CD4-positive, alpha-beta T cell (primary cell): Measurements from ENCODE around the gene KIF26B. TPM values are rescaled to one million over a fixed set of nuclear protein-coding genes. Genes with fewer than 3 reads are reported as not detected.

ENCODE experiments used
- ATAC-seq: fragments of 200-7000 bp; cut with Tn5 transposase; one replicate; pipeline ENCODE4 v1.10.0; 2022; ENCODE audit warnings: mild to moderate bottlenecking; ENCODE audit not compliant: poor library complexity
- CTCF ChIA-PET: fragments of 350-600 bp; sonication (Branson Sonifier 250); formaldehyde crosslinking; loops from one replicate; lab custom pipeline; 2021; ENCODE audit warnings: antibody characterized with exemption, inconsistent platforms; lab: Charles Lee
- POLR2A ChIA-PET: fragments of 350-600 bp; sonication (Branson Sonifier 250); formaldehyde crosslinking; loops from one replicate; lab custom pipeline; 2021; ENCODE audit warnings: antibody characterized with exemption, inconsistent platforms; lab: Charles Lee
- DNase-seq, 14 experiments: peaks; one replicate each; pipeline ENCODE4 v3.0.0-alpha.2; 2013 to 2020; ENCODE audit warnings: mixed read lengths in 2 of 14
- H3K27ac ChIP-seq, 2 donors: one replicate each; pipeline versions ENCODE4 v1.5.1 to v1.7.0; 2013; ENCODE audit warnings: low read length in 2 of 2, low read depth in 1 of 2, mild to moderate bottlenecking in 1 of 2
- H3K27me3 ChIP-seq, 2 experiments: 1 replicate in 1 of 2; 2 replicates in 1 of 2; pipeline versions ENCODE4 v1.6.1 to v1.7.0; 2013; ENCODE audit warnings: low read length in 2 of 2, control low read depth in 1 of 2, mild to moderate bottlenecking in 1 of 2, moderate library complexity in 1 of 2; ENCODE audit not compliant: insufficient read depth in 2 of 2, control insufficient read depth in 1 of 2
- H3K36me3 ChIP-seq: one replicate; pipeline ENCODE4 v1.6.1; 2013; ENCODE audit warnings: low read length, control low read depth; ENCODE audit not compliant: insufficient read depth
- H3K4me1 ChIP-seq: one replicate; pipeline ENCODE4 v1.6.1; 2013; ENCODE audit warnings: low read length, control low read depth; ENCODE audit not compliant: insufficient read depth
- H3K4me3 ChIP-seq: one replicate; pipeline ENCODE4 v1.5.1; 2013; ENCODE audit warnings: mild to moderate bottlenecking, low read length, moderate library complexity
- H3K9me3 ChIP-seq, 2 experiments: 1 replicate in 1 of 2; 2 replicates in 1 of 2; pipeline versions ENCODE4 v1.6.1 to v1.7.0; 2013; ENCODE audit warnings: low read length in 2 of 2, mild to moderate bottlenecking in 2 of 2, control low read depth in 1 of 2, moderate library complexity in 1 of 2; ENCODE audit not compliant: control insufficient read depth in 1 of 2, insufficient read depth in 1 of 2
- H3K27ac Mint-ChIP-seq: one replicate; pipeline ENCODE4 v1.8.0; 2020; ENCODE audit warnings: mixed read lengths
- H3K27me3 Mint-ChIP-seq: one replicate; pipeline ENCODE4 v1.8.0; 2021; ENCODE audit warnings: mixed read lengths
- H3K36me3 Mint-ChIP-seq: one replicate; pipeline ENCODE4 v1.8.0; 2021; ENCODE audit warnings: low read depth, mixed read lengths
- H3K4me1 Mint-ChIP-seq: one replicate; pipeline ENCODE4 v1.8.0; 2021; ENCODE audit warnings: low read depth, mixed read lengths
- H3K4me3 Mint-ChIP-seq: one replicate; pipeline ENCODE4 v1.8.0; 2020; ENCODE audit warnings: mild to moderate bottlenecking, mixed read lengths
- H3K9me3 Mint-ChIP-seq: one replicate; pipeline ENCODE4 v1.8.0; 2020; ENCODE audit warnings: mixed read lengths
- intact Hi-C, 2 experiments: fragments of 100-400 bp; cut with DNase I in 1 of 2; cut with micrococcal nuclease in 1 of 2; formaldehyde crosslinking; loops; one replicate each; pipeline versions ENCODE4 v1.15.1 to v1.9.0; 2023 to 2025; cut with DNase I, micrococcal nuclease
- total RNA-seq, 174 experiments: library from RNA in 2 of 174; stranded (reverse) in 2 of 174; gene quantifications; one replicate each; pipeline ENCODE4 v1.2.3 and lab custom pipeline; 2021 to 2026
- TF ChIP-seq, protein P1 (sequence below): fragments of 200-600 bp; IDR thresholded peaks from one replicate; pipeline ENCODE4 v1.8.0; 2022; ENCODE audit warnings: antibody characterized with exemption, mild to moderate bottlenecking

KIF26B gene
- total RNA-seq, 2 experiments from 2014 or later = 0.03 TPM; not detected in 1

DNA sequence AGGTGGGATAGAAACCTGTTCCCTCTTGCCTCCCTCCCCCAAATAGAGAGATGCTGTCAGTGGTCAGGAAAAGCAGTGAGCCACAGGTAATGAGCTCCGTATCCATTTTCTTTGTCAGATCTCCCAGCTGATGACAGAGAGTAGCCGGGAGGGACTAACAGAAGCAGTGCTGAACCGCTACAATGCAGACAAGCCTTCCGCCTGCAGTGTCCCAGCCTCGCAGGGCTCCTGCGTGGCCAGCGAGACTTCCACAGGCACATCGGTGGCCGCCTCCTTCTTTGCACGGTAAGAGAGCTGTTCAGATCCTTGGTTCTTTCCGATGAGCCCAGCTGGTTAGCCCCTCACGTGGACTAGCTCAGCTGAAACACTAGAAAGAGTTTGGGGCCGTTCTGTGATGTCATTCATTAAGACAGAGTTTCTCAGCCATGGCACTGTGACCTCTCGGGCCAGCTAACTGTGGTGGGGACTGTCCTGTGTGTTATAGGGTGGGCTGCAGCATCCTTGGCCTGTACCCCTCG is 264.7 kb downstream of the KIF26B start:
- Histone ChIP-seq H3K4me3 (no peak overlapping the region), H3K9me3 (peaks cover 0 to 8% of the 10 kb centered on the region in 2 experiments), H3K27me3 (no peaks in the 10 kb centered on the region), H3K36me3 (no peaks in the 10 kb centered on the region), H3K27ac (no peak overlapping the region), H3K4me1 (no peaks in the 10 kb centered on the region)
- no peak overlapping the region for H3K4me3 Mint-ChIP-seq
- no peaks in the 10 kb centered on the region for H3K9me3 Mint-ChIP-seq
- CTCF ChIA-PET = no interaction called here
- no peak for DNase-seq
- no peak for ATAC-seq
- intact Hi-C loops = no loop called here
- no peak overlapping the region for H3K27ac Mint-ChIP-seq
- no peaks in the 10 kb centered on the region for H3K36me3 Mint-ChIP-seq
- H3K27me3 Mint-ChIP-seq = no peaks in the 10 kb centered on the region
- no peaks in the 10 kb centered on the region for H3K4me1 Mint-ChIP-seq
- POLR2A ChIA-PET = no interaction called here
- TF ChIP-seq, protein P1, sequence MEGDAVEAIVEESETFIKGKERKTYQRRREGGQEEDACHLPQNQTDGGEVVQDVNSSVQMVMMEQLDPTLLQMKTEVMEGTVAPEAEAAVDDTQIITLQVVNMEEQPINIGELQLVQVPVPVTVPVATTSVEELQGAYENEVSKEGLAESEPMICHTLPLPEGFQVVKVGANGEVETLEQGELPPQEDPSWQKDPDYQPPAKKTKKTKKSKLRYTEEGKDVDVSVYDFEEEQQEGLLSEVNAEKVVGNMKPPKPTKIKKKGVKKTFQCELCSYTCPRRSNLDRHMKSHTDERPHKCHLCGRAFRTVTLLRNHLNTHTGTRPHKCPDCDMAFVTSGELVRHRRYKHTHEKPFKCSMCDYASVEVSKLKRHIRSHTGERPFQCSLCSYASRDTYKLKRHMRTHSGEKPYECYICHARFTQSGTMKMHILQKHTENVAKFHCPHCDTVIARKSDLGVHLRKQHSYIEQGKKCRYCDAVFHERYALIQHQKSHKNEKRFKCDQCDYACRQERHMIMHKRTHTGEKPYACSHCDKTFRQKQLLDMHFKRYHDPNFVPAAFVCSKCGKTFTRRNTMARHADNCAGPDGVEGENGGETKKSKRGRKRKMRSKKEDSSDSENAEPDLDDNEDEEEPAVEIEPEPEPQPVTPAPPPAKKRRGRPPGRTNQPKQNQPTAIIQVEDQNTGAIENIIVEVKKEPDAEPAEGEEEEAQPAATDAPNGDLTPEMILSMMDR = no peak

DNA sequence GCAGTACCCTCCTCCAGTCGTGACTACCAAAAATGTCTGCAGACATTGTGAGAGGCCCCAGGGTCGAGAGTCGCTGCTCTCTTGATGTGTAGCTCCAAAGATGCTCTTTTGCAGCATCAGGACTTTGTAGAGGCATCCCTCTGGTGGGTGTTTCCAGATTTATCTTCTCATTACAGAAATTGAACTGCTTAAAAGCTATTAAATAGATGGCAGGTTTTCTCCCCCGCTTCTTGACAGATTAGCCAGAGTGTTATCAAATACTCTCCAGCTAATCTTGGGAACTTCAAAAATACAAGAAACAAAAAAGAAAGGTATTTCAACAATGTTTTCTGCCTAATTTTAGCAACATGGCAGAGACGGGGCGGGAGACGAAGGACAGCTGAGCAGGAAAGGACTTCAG is 265.2 kb downstream of the KIF26B start:
- DNase-seq (no peak), ATAC-seq (no peak)
- Mint-ChIP-seq H3K27ac (no peak overlapping the region), H3K9me3 (no peaks in the 10 kb centered on the region), H3K4me3 (no peak overlapping the region), H3K36me3 (no peaks in the 10 kb centered on the region), H3K27me3 (no peaks in the 10 kb centered on the region), H3K4me1 (no peaks in the 10 kb centered on the region)
- no peak overlapping the region for H3K27ac ChIP-seq
- intact Hi-C loops = no loop called here
- no peak overlapping the region for H3K4me3 ChIP-seq
- H3K9me3 ChIP-seq = peaks cover 0 to 8% of the 10 kb centered on the region in 2 experiments
- POLR2A ChIA-PET = no interaction called here
- CTCF ChIA-PET = no interaction called here
- no peaks in the 10 kb centered on the region for H3K4me1 ChIP-seq
- H3K27me3 ChIP-seq = no peaks in the 10 kb centered on the region
- no peaks in the 10 kb centered on the region for H3K36me3 ChIP-seq
- TF ChIP-seq, protein P1 = no peak

DNA sequence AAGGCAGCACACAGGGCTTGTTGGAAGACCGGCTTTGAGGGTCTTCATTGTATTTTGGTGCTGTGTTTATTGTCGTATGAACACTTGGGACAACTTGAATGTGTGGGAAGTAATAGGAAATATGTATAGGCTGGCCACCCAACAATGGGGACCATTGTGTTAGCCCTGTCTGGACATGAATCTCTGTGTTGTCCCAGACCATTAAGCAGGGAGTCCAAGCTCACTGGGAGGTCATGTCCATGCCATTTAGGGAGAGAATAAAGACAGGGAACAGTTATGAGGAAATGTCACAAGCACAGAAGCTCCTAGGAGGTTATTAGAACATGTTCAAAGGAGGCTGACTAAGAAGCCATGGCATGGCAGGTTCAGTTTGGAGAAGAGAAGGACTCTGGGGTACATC is 266.1 kb downstream of the KIF26B start:
- TF ChIP-seq, protein P1 = no peak
- H3K27ac Mint-ChIP-seq = no peak overlapping the region
- H3K9me3 ChIP-seq = peaks cover 0 to 8% of the 10 kb centered on the region in 2 experiments
- DNase-seq = no peak
- ChIA-PET POLR2A (no interaction called here), CTCF (no interaction called here)
- H3K27me3 ChIP-seq = no peaks in the 10 kb centered on the region
- no peaks in the 10 kb centered on the region for H3K36me3 ChIP-seq
- H3K4me1 ChIP-seq = no peaks in the 10 kb centered on the region
- no peaks in the 10 kb centered on the region for H3K36me3 Mint-ChIP-seq
- ATAC-seq = no peak
- H3K27me3 Mint-ChIP-seq = no peaks in the 10 kb centered on the region
- intact Hi-C loops = no loop called here
- H3K4me3 Mint-ChIP-seq = no peak overlapping the region
- no peak overlapping the region for H3K27ac ChIP-seq
- H3K4me1 Mint-ChIP-seq = no peaks in the 10 kb centered on the region
- no peaks in the 10 kb centered on the region for H3K9me3 Mint-ChIP-seq
- no peak overlapping the region for H3K4me3 ChIP-seq
